AG04450 (cell line): ENCODE results near the gene PSMG4. TPM values are rescaled to one million over a fixed set of nuclear protein-coding genes. Genes with fewer than 3 reads are reported as not detected.

Experiments used
- CTCF ChIA-PET: fragments of 300-600, 350-600 bp; formaldehyde crosslinking; extraction: SDS; loops from one replicate; lab custom pipeline; 2022; ENCODE audit warnings: antibody characterized with exemption, inconsistent platforms; lab: Charles Lee
- POLR2A ChIA-PET: fragments of 350-600 bp; formaldehyde crosslinking; extraction: SDS; loops from one replicate; lab custom pipeline; 2021; ENCODE audit warnings: antibody characterized with exemption, inconsistent platforms; lab: Yijun Ruan, JAX
- DNase-seq: peaks from one replicate; pipeline ENCODE4 v3.0.0-alpha.2; 2011; ENCODE audit warnings: low read depth, low spot score
- H3K27ac ChIP-seq: one replicate; pipeline ENCODE4 v1.5.1; 2012; ENCODE audit warnings: low read depth, low read length, control low read depth
- H3K27me3 ChIP-seq: one replicate; pipeline ENCODE4 v1.6.0; 2012; ENCODE audit warnings: low read length; ENCODE audit not compliant: control insufficient read depth, insufficient read depth
- H3K4me3 ChIP-seq: 2 replicates; pipeline ENCODE4 v1.5.1; 2011; ENCODE audit warnings: mild to moderate bottlenecking, low read depth, low read length, control low read depth
- H3K9me3 ChIP-seq: 2 replicates; pipeline ENCODE4 v1.5.1; 2012; ENCODE audit warnings: low read length; ENCODE audit not compliant: control insufficient read depth, insufficient read depth
- CTCF ChIP-seq: IDR thresholded peaks from 2 replicates; pipeline ENCODE4 v1.5.1; 2011; ENCODE audit warnings: low read depth, low read length, control low read depth, inconsistent platforms
- polyA plus RNA-seq: library from polyadenylated mRNA; depleted of rRNA; stranded (reverse); fragments of >200 nt; gene quantifications from 2 replicates; pipeline ENCODE4 v1.2.3, GENCODE V29; 2011

Gene PSMG4
- polyA plus RNA-seq, 1 experiment, result 15.8 TPM

- H3K9me3 ChIP-seq, result no peaks in the 10 kb centered on the region; the same call in 1 of the 2 replicates
- POLR2A ChIA-PET, result no interaction called here
- no peak overlapping the region for H3K27ac ChIP-seq
- DNase-seq, result no peak
- H3K4me3 ChIP-seq, result no peak overlapping the region
- CTCF ChIA-PET, result interaction anchor here (1.5 to 1.7 kb wide), 2 partner anchors 449 to 724 kb away, joined by 4 to 8 read pairs; no protein-coding TSS in a partner anchor
- TF ChIP-seq CTCF, result no peak
- no peaks in the 10 kb centered on the region for H3K27me3 ChIP-seq
Observed at GRCh38 chr6:3283641-3284435, 25.1 kb downstream of the PSMG4 start.

- CTCF ChIA-PET, result interaction anchor here (1.5 to 1.7 kb wide), 2 partner anchors 448 to 724 kb away, joined by 4 to 8 read pairs; no protein-coding TSS in a partner anchor
- no peak for DNase-seq
- H3K27me3 ChIP-seq, result no peaks in the 10 kb centered on the region
- H3K27ac ChIP-seq, result no peak overlapping the region
- no peak for TF ChIP-seq CTCF
- POLR2A ChIA-PET, result no interaction called here
- no peak overlapping the region for H3K4me3 ChIP-seq
- no peaks in the 10 kb centered on the region; the same call in 1 of the 2 replicates for H3K9me3 ChIP-seq
Observed at GRCh38 chr6:3284436-3284876, 25.7 kb downstream of the PSMG4 start.

DNA sequence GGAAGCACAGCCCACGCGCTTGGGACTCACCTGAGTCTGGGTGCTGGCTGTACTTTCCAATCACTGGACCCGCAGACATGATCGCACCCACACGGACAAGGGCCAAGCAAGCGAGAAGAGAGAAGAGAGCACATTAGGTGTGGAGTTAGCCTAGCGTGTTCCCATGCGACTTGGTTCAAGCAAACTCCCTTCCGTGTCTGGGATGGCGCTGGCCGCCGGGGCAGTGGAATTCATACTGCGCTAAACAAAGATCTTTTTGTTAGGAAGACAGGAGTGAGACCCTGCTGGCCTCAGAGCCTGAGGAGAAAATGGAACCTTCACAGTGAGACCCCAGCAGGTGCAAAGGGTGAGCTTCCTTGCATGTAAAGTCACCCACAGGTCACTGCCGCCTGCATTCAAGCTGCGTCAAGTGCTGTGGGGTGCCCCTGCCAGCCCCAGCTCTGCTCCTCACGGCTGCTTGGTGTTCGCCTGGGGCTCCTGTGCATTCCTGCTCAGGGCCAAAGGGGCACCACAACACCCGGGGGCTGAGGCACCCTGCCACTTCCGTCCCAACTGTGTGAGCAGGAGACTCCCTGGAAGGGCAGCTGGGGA, 26.4 kb downstream of the PSMG4 start:
- no peak for TF ChIP-seq CTCF
- ChIA-PET POLR2A (no interaction called here), CTCF (no interaction called here)

GRCh38 chr6:3285732-3286131, 27.0 kb downstream of the PSMG4 start:
- H3K9me3 ChIP-seq, result no peaks in the 10 kb centered on the region; the same call in 1 of the 2 replicates
- no peak for TF ChIP-seq CTCF
- ChIA-PET POLR2A (interaction anchor here (0.6 kb wide), 1 partner anchor 392 kb away, joined by 3 read pairs; no protein-coding TSS in a partner anchor), CTCF (interaction anchor here (0.9 kb wide), 1 partner anchor 445 kb away, joined by 3 read pairs; no protein-coding TSS in a partner anchor)
- H3K27me3 ChIP-seq, result no peaks in the 10 kb centered on the region
- no peak overlapping the region for H3K27ac ChIP-seq
- H3K4me3 ChIP-seq, result no peak overlapping the region
- no peak for DNase-seq

More for the DNA sequence above, 26.4 kb downstream of the PSMG4 start:
- DNase-seq, result no peak
- Histone ChIP-seq H3K27me3 (no peaks in the 10 kb centered on the region), H3K4me3 (no peak overlapping the region), H3K9me3 (no peaks in the 10 kb centered on the region; the same call in 1 of the 2 replicates), H3K27ac (no peak overlapping the region)
